Measurements from ENCODE around the gene MMP24.

DNA sequence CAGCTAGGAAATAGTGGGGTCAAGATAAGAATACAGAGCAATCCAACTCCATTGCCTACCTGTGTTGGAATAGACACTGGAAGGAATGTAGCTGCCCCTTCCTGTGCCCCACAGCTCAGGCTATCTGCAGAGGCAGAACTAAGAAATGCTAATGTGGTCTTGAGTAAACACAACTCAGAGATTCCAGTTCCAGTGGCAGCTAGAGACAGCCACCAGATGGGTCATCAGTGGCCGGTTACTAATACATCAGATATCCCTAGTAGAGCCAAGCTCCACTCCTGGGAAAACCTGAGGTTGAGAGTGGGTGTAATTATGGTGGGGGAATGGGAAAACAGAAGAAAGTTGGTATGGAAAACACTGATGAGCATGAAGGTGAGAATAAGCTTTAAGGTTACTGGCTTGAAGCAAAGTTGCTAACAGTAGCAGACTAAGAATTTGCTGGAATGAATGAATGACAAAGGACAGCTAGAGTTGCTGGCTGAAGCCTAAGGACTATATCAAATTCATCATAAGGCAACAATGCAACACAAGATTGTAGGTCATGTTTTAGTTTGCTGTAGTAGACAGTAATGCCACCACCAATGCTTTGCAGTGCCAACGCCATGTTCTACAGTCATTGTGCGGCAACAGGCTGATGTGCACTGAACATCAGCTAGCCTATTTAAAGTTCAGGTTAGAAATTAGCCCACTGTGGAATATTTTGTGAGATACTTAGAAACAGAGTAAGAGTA, 94.1 kb downstream of the MMP24 start:
- no peak for TF ChIP-seq TAF1 (IDR thresholded peaks at IDR 0.05; ENCODE audit: borderline replicate concordance, insufficient read depth, low read length)
- no peak for TF ChIP-seq POLR2AphosphoS5 (IDR thresholded peaks at IDR 0.05; ENCODE audit: low read depth, low read length)
- TF ChIP-seq, protein P1, sequence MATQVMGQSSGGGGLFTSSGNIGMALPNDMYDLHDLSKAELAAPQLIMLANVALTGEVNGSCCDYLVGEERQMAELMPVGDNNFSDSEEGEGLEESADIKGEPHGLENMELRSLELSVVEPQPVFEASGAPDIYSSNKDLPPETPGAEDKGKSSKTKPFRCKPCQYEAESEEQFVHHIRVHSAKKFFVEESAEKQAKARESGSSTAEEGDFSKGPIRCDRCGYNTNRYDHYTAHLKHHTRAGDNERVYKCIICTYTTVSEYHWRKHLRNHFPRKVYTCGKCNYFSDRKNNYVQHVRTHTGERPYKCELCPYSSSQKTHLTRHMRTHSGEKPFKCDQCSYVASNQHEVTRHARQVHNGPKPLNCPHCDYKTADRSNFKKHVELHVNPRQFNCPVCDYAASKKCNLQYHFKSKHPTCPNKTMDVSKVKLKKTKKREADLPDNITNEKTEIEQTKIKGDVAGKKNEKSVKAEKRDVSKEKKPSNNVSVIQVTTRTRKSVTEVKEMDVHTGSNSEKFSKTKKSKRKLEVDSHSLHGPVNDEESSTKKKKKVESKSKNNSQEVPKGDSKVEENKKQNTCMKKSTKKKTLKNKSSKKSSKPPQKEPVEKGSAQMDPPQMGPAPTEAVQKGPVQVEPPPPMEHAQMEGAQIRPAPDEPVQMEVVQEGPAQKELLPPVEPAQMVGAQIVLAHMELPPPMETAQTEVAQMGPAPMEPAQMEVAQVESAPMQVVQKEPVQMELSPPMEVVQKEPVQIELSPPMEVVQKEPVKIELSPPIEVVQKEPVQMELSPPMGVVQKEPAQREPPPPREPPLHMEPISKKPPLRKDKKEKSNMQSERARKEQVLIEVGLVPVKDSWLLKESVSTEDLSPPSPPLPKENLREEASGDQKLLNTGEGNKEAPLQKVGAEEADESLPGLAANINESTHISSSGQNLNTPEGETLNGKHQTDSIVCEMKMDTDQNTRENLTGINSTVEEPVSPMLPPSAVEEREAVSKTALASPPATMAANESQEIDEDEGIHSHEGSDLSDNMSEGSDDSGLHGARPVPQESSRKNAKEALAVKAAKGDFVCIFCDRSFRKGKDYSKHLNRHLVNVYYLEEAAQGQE (IDR thresholded peaks at IDR 0.05; ENCODE audit: insufficient read depth in 1 of 2, low read depth in 2 of 2, low read length in 2 of 2): no peak
- no peak for TF ChIP-seq SIN3A (IDR thresholded peaks at IDR 0.05; ENCODE audit: borderline replicate concordance, insufficient read depth, low read length)
- TF ChIP-seq FOXP2 (optimal IDR thresholded peaks at IDR 0.05; ENCODE audit: borderline replicate concordance, extremely low read depth, extremely low read length, insufficient read depth): no peak
